ENCODE data around the gene SERPINB10. TPM values are rescaled to one million over a fixed set of nuclear protein-coding genes. Genes with fewer than 3 reads are reported as not detected.

SERPINB10 gene
- total RNA-seq, 1 experiment from 2014 or later: not detected

- Histone ChIP-seq H3K36me3 (ENCODE audit: control insufficient read depth in 1 of 2, insufficient read depth in 2 of 2, low read length in 2 of 2) (no peaks in the 10 kb centered on the region), H3K9ac (ENCODE audit: low read length) (no peak overlapping the region), H3K27me3 (ENCODE audit: insufficient read depth, low read length) (no peaks in the 10 kb centered on the region), H3K4me2 (ENCODE audit: low read length) (no peak overlapping the region), H3K9me3 (ENCODE audit: control insufficient read depth in 1 of 2, insufficient read depth in 1 of 2, low read depth in 1 of 2, low read length in 2 of 2) (no peaks in the 10 kb centered on the region), H3K9me2 (ENCODE audit: insufficient read depth) (no peaks in the 10 kb centered on the region), H3K79me2 (ENCODE audit: insufficient read depth, low read length) (no peaks in the 10 kb centered on the region), H3K4me3 (replicated peaks in 1 of 2; ENCODE audit: low read depth in 1 of 2, low read length in 2 of 2) (no peak overlapping the region), H2AFZ (ENCODE audit: low read depth, low read length, poor library complexity, severe bottlenecking) (no peak overlapping the region), H3K27ac (ENCODE audit: low read depth, low read length) (no peak overlapping the region), H3K4me1 (ENCODE audit: control insufficient read depth in 1 of 2, insufficient read depth in 2 of 2, low read length in 2 of 2) (no peaks in the 10 kb centered on the region), H4K20me1 (ENCODE audit: insufficient read depth) (no peaks in the 10 kb centered on the region)
- DNase-seq (ENCODE audit: low read depth, low spot score) (no peak), ATAC-seq (no peak)
- ChIA-PET POLR2A (no interaction called here), CTCF (no interaction called here), RAD21 (ENCODE audit: low non-redundant PET in 1 of 2, low total read pairs in 2 of 2, uncharacterized antibody in 2 of 2, unreplicated experiment in 2 of 2) (no interaction called here)
- BruUV-seq (replicated peaks): no TSS peak
- intact Hi-C loops (cut with micrococcal nuclease): no loop called here
- TF ChIP-seq CTCF (IDR thresholded peaks at IDR 0.05 in 2 of 3, conservative IDR thresholded peaks at IDR 0.05 in 1 of 3; ENCODE audit: borderline replicate concordance in 1 of 3, insufficient read depth in 1 of 3, low read depth in 2 of 3, low read length in 2 of 3): no peak
- TF ChIP-seq RAD21 (IDR thresholded peaks at IDR 0.05; ENCODE audit: low read depth): no peak
- TF ChIP-seq POLR2AphosphoS5 (IDR thresholded peaks at IDR 0.05; ENCODE audit: low read depth, low read length): no peak
These were observed 14.3 kb downstream of the SERPINB10 start for GRCh38 chr18:63922049-63922448.

- H3K4me3 ChIP-seq (replicated peaks in 1 of 2; ENCODE audit: low read depth in 1 of 2, low read length in 2 of 2): no peak overlapping the region
- H3K27me3 ChIP-seq (ENCODE audit: insufficient read depth, low read length): no peaks in the 10 kb centered on the region
- H4K20me1 ChIP-seq (ENCODE audit: insufficient read depth): no peaks in the 10 kb centered on the region
- ChIA-PET POLR2A (no interaction called here), RAD21 (ENCODE audit: low non-redundant PET in 1 of 2, low total read pairs in 2 of 2, uncharacterized antibody in 2 of 2, unreplicated experiment in 2 of 2) (no interaction called here), CTCF (no interaction called here)
- no peaks in the 10 kb centered on the region for H3K4me1 ChIP-seq (ENCODE audit: control insufficient read depth in 1 of 2, insufficient read depth in 2 of 2, low read length in 2 of 2)
- DNase-seq (ENCODE audit: low read depth, low spot score): no peak
- H2AFZ ChIP-seq (ENCODE audit: low read depth, low read length, poor library complexity, severe bottlenecking): no peak overlapping the region
- no peak overlapping the region for H3K4me2 ChIP-seq (ENCODE audit: low read length)
- intact Hi-C loops (cut with micrococcal nuclease): no loop called here
- H3K9me3 ChIP-seq (ENCODE audit: control insufficient read depth in 1 of 2, insufficient read depth in 1 of 2, low read depth in 1 of 2, low read length in 2 of 2): no peaks in the 10 kb centered on the region
- H3K27ac ChIP-seq (ENCODE audit: low read depth, low read length): no peak overlapping the region
- ATAC-seq: no peak
- BruUV-seq (replicated peaks): no TSS peak
- no peaks in the 10 kb centered on the region for H3K9me2 ChIP-seq (ENCODE audit: insufficient read depth)
- no peaks in the 10 kb centered on the region for H3K36me3 ChIP-seq (ENCODE audit: control insufficient read depth in 1 of 2, insufficient read depth in 2 of 2, low read length in 2 of 2)
- no peaks in the 10 kb centered on the region for H3K79me2 ChIP-seq (ENCODE audit: insufficient read depth, low read length)
- H3K9ac ChIP-seq (ENCODE audit: low read length): no peak overlapping the region
- TF ChIP-seq RAD21 (IDR thresholded peaks at IDR 0.05; ENCODE audit: low read depth): no peak
- TF ChIP-seq EZH2 (IDR thresholded peaks at IDR 0.05): no peak
- TF ChIP-seq SP1 (IDR thresholded peaks at IDR 0.05; ENCODE audit: low read depth): no peak
- no peak for TF ChIP-seq MAX (IDR thresholded peaks at IDR 0.05)
- TF ChIP-seq JUND (IDR thresholded peaks at IDR 0.05): no peak
- no peak for TF ChIP-seq ZBTB33 (IDR thresholded peaks at IDR 0.05; ENCODE audit: extremely low read depth, insufficient replicate concordance, low read length)
- no peak for TF ChIP-seq CTCF (IDR thresholded peaks at IDR 0.05 in 2 of 3, conservative IDR thresholded peaks at IDR 0.05 in 1 of 3; ENCODE audit: borderline replicate concordance in 1 of 3, insufficient read depth in 1 of 3, low read depth in 2 of 3, low read length in 2 of 3)
- TF ChIP-seq EGR1 (IDR thresholded peaks at IDR 0.05; ENCODE audit: low read depth): no peak
- no peak for TF ChIP-seq CBX3 (IDR thresholded peaks at IDR 0.05; ENCODE audit: low read depth)
- no peak for TF ChIP-seq FOSL1 (IDR thresholded peaks at IDR 0.05; ENCODE audit: low read depth)
- TF ChIP-seq ZFX (IDR thresholded peaks at IDR 0.05): no peak
- no peak for TF ChIP-seq ELF1 (IDR thresholded peaks at IDR 0.05; ENCODE audit: borderline replicate concordance, low read depth)
- TF ChIP-seq POLR2A (IDR thresholded peaks at IDR 0.05; ENCODE audit: borderline replicate concordance, extremely low read depth, insufficient read depth, insufficient read length): no peak
- no peak for TF ChIP-seq EZH2phosphoT487 (IDR thresholded peaks at IDR 0.05; ENCODE audit: borderline replicate concordance)
- no peak for TF ChIP-seq ATF3 (IDR thresholded peaks at IDR 0.05)
These were observed 16.8 kb downstream of the SERPINB10 start for GRCh38 chr18:63924551-63924950.
